Measurements from ENCODE around the gene EXTL2. TPM values are rescaled to one million over a fixed set of nuclear protein-coding genes. Genes with fewer than 3 reads are reported as not detected.

The EXTL2 gene
- total and polyA plus RNA-seq, 2 donors (not counting 3 experiments of a cell fraction or from before 2014, with no cell fraction given), result 19.4 to 30.7 TPM

GRCh38 chr1:100907887-100908286 lies 13.2 kb upstream of the EXTL2 start:
- TF ChIP-seq MYC (IDR thresholded peaks at IDR 0.05; ENCODE audit: low read depth, low read length) (no peak), POLR2A (IDR thresholded peaks at IDR 0.05; ENCODE audit: low read depth, low read length) (no peak), CTCF (IDR thresholded peaks at IDR 0.05; ENCODE audit: extremely low read depth in 1 of 2, insufficient read depth in 1 of 2, low read depth in 1 of 2, low read length in 2 of 2) (no peak), POLR2AphosphoS5 (IDR thresholded peaks at IDR 0.05; ENCODE audit: insufficient read depth, low read depth, low read length) (no peak), FOS (IDR thresholded peaks at IDR 0.05; ENCODE audit: borderline replicate concordance, insufficient read depth, low read length) (no peak), EZH2 (IDR thresholded peaks at IDR 0.05; ENCODE audit: borderline replicate concordance, low read depth, low read length, severe bottlenecking) (no peak), GATA2 (IDR thresholded peaks at IDR 0.05; ENCODE audit: insufficient read depth, insufficient read length, low read depth, low read length) (no peak), JUN (IDR thresholded peaks at IDR 0.05; ENCODE audit: borderline replicate concordance, insufficient read depth, insufficient read length, low read depth) (no peak), MAX (IDR thresholded peaks at IDR 0.05; ENCODE audit: insufficient read depth, insufficient read length) (no peak)
- peaks cover 23% of the 10 kb centered on the region for H3K79me2 ChIP-seq (ENCODE audit: control insufficient read depth, insufficient read depth, low read length)
- H2AFZ ChIP-seq (ENCODE audit: low read depth, low read length), result no peak overlapping the region
- no peak overlapping the region for H3K27ac ChIP-seq (ENCODE audit: insufficient read depth, low read depth, low read length)
- no peak for DNase-seq (ENCODE audit: low read depth, low spot score)
- no peak overlapping the region for H3K4me3 ChIP-seq (replicated peaks in 1 of 3; ENCODE audit: insufficient read depth in 1 of 3, low read depth in 1 of 3, low read length in 3 of 3)
- FAIRE-seq, result no peak
- peaks cover 10 to 27% of the 10 kb centered on the region in 2 experiments for H3K36me3 ChIP-seq (ENCODE audit: control insufficient read depth in 2 of 2, extremely low read depth in 1 of 2, insufficient read depth in 2 of 2, low read length in 2 of 2)
- ChIA-PET CTCF (interaction anchor here (1.2 to 3.2 kb wide), 3 partner anchors 22 to 450 kb away, joined by 4 to 9 read pairs (median 5); no protein-coding TSS in a partner anchor), POLR2A (no interaction called here)
- intact Hi-C loops (cut with micrococcal nuclease), result no loop called here
- no peak overlapping the region for H3K9ac ChIP-seq (replicated peaks; ENCODE audit: extremely low read depth, insufficient read depth, low read length)
- no peaks in the 10 kb centered on the region for H4K20me1 ChIP-seq (replicated peaks; ENCODE audit: control insufficient read depth, extremely low read depth, insufficient read depth, low read length)
- H3K27me3 ChIP-seq (ENCODE audit: control insufficient read depth in 2 of 2, insufficient read depth in 2 of 2, low read length in 2 of 2), result no peaks in the 10 kb centered on the region
- dilution Hi-C loops (cut with MboI; ENCODE audit: extremely low pct_ligation_motif_present, low sequenced_read_pairs), result loop anchor here (25.0 kb wide), 1 partner anchor 404 kb away; no protein-coding TSS in a partner anchor
- H3K9me3 ChIP-seq (replicated peaks; ENCODE audit: control insufficient read depth, insufficient read depth, low read length), result no peaks in the 10 kb centered on the region
- no peaks in the 10 kb centered on the region for H3K9me1 ChIP-seq (replicated peaks; ENCODE audit: control insufficient read depth, extremely low read depth, insufficient read depth, low read length)
- no TSS peak for BruUV-seq (replicated peaks)
- H3K4me1 ChIP-seq (ENCODE audit: control insufficient read depth, extremely low read depth, insufficient read depth, low read length), result no peaks in the 10 kb centered on the region
- no peak overlapping the region for H3K4me2 ChIP-seq (ENCODE audit: insufficient read depth, low read length)

Measured in endothelial cell of umbilical vein (primary cell).